Measurements from ENCODE around the gene CEBPB.
"Not testable (repeated sequence)": the region's sequence is repeated elsewhere in the genome, so short reads cannot be mapped to it uniquely, and the experiment has no call there.

CEBPB gene

DNA sequence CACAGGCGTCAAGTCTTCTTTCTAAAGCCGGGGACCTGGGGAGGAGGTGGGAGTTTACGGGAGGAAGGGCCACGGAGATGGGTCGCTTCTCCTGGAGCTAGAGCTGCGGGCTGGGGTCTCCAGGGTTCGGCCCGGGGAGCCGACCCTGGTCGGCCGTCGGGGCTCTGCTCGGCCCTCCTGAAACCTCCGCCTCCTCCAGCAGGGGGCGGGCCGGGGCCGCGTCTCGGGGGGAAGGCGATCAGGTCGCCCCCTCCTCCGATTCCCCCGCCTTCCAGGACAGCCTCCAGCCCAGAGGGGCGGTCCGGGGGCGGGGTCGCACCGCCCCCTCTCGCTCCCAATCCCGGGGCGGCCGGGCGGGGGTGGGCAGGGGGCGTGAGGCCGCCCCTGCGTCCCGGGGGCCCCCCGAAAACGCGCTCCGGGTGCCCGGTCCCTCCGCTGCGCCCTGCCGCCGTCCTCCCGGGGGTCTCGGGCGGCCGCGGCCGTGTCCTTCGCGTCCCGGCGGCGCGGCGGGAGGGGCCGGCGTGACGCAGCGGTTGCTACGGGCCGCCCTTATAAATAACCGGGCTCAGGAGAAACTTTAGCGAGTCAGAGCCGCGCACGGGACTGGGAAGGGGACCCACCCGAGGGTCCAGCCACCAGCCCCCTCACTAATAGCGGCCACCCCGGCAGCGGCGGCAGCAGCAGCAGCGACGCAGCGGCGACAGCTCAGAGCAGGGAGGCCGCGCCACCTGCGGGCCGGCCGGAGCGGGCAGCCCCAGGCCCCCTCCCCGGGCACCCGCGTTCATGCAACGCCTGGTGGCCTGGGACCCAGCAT lies at the start of gene CEBPB:
CEBPB (plus strand) TSS at position 580 of the 814 bp plus-strand sequence; CDS start at position 784, 204 bp downstream.
- DNase-seq: peak; percentile 82

DNA sequence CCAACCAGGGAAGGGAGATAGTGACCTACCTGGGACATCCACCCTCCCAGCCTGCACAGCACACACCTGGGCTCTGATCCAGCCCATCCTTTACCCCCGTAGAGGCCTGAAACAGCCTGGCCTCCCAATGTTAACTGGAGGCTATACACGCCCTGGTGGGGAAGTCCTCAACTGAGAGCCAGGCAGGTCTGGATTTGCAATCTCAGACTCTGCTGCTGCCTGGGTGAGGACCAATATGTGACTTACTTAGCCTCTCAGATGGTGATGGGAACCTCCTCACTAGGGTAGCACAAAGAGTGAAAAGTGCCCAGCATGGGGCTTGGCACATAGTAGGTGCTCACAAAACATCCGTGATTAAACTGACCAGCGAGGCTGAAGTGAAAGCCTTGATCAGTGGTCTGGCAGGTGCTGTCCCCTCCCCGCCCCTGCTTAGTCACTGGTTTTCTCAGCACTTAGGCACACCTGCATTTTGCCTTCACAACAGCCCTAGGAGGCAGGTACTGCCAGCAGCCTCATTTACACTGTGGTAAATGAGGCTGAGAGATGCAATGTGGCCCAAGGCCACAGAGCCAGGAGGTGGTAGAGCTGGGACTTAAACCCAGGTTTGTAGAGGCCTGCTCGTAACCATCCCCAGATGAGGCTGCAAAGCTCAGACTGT lies 49.5 kb upstream of the CEBPB start:
- no peak for DNase-seq

DNA sequence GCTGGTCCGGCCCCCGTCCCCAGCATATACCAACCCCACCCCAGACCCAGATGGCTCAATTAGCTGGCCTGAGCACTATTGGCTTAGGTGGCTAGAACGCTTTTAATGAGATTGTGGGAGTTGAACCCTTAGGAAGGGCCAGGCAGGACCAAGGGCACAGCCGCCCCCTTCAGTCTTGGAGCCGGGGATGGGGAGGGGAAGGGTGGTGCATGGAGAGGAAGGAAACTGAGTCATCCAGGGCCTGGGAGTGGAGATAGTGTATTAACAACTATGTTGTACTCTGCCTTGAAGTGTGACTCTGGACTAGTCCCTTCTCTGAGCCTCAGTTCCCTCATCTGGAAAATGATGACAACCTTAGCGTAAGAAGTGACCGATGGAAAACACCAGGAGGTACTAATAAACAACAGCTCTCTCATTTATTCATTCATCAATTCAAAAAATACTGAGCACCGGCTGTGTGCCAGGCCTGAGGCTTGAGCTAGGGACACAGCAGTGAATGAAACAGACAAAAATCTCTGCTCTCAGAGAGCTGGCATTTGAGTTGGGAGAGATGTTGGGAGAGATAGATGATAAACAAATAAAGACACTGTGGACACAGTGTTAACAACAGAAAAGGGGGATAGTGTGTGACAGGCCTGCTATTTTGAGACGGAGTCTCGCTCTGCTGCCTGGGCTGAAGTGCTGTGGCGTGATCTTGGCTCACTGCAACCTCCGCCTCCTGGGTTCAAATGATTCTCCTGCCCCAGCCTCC lies 48.6 kb upstream of the CEBPB start:
- no peak for DNase-seq

DNA sequence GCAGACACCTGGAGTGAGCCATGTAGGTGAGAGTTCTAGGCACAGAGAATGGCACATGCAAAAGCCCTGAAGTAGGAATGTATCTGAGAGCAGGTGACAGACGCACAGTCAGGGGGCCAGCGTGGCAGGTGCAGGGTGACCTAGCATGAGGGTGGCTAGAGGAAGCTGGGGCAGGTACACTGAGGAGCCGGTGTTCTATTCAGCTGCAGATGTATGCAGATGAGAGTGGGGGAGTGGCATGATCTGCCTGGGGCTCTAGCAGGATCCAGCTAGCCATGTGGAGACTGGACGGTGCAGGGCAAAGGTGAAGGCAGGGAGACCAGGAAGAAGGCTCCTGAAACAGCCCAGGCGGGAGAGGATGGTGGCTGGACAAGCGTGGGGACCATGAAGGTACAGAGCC lies 47.8 kb upstream of the CEBPB start:
- peak; percentile 14 for DNase-seq

DNA sequence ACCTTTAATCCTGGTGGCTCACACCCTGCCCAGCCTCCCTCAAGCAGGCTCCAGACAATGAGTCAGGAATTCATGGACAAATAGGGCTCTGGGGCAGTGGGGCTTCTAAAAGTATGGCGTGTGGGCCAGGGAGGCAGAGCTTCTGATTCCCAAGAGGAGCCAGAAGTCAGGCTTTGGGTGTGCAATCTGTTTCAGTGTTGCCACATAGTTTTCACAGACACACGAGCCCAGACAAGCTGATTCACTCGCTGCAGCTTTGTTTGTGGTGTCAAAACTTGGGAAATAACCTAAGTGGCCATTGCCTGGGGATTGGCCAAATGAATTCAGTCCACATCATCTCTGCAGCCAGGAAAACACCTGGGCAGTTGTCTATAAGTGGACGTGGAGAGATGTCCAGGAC lies 46.3 kb upstream of the CEBPB start:
- no peak for DNase-seq

DNA sequence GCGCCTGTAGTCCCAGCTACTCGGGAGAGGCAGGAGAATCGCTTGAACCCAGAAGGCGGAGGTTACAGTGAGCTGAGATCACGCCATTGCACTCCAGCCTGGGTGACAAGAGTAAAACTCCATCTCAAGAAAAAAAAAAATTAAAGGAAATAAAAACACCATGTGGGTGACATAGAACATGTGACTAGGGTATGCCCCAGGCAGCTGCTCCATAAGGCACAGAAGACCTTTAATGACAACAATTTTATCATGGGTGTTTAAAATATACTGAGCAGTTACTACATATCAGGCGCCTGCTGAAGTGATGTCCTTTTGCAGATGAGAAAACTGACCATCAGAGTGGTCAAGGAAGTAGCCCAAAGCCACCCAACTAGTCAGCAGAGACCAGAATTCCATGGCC lies 45.1 kb upstream of the CEBPB start:
- no peak for DNase-seq

DNA sequence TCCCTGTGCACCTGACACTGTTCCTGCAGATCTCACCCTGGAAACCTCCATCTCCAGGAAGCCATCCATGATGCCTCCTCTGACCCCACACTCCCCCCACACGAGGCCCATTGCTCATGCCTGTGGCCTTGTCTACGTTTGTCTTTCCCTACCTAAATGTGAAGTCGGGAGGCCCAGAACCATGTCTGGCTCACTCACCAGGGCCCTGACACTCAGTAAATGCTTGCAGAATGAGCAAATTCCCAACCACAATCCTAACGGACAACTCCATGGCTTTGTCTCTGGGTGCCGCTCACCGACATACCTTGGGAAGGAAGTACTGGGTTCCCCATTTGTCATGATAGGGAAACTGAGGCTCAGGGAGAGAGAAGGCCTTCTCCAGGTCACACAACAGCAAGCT lies 44.4 kb upstream of the CEBPB start:
- no peak for DNase-seq

DNA sequence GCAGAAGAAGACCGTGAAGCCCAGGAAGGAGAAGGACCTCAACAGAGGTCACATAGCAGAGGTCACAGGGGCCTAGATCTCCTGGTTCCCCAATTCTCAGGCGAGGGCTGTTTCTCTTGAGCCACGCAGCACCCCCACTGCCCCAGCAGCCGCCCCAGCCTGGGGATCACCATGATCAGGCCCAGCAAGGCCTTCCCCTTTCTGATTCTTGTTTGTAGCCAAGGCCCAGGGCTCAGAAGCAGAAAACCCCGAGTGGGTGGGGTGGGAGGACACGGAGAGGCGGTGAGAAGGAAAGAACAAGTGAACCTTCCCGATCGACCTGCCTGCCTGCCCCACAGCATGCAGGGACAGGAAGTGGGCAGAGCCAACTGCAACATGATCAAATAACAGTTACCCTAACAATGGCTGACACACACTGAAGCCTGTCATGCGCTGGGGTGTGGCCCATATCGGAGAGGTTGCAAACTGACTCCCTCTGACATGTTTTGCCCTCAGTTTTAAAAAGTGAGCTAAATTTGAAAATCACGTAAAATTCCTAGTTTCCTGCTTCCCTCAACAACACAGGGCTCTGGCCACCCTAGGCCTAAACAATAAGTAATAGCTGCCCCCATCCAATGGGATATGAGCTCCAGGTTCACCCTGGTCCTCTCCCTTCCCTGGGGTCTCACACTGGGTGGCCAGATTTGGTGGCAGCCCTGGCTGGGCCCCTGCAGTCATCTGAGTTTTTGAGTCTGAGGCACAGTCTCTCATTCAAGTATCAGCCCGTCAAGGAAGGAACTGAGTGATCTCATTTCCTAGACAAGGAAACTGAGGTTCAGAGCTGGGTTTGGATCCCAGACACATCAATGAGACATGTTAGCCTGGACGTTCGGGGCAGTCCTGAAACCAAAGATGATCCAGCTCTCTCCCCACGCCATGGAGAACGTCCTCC lies 43.6 kb upstream of the CEBPB start:
- DNase-seq: peak; percentile 31

DNA sequence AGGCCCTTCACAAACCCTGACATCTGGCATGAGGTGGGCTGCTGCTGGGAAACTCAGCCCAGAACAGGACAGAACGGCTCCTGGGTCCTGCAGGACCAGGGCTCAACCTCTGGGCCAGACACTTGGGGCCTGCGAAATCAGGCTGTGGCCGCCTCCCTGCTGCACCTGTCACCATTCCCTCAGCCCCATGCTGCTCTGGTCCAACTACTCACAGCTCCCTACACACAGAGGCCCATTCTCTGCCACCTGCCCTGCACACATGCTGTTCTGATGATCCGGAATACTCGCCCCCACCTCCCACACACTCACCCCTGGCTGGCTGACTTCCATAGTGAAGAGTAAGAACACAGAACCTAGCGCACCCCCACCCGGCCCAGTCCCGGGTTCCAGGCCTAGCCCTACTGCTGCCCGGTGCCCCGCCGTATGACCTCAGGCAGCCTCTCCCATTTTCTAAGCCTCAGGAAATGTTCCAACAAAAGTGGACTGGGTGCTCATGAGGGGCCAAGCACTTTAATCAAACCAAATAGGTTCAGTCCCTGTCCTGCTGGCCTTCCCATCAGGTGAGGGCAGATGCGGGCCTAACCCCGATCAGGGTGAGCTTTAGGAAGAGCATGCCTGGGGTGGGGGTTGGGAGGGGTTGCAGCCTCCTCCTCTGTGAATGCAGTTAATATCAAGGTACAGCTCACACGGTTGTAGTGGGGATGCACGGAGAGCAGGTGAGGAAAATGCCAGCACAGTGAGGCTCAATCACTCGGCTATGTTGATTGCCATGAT lies 41.0 kb upstream of the CEBPB start:
- DNase-seq: no peak

DNA sequence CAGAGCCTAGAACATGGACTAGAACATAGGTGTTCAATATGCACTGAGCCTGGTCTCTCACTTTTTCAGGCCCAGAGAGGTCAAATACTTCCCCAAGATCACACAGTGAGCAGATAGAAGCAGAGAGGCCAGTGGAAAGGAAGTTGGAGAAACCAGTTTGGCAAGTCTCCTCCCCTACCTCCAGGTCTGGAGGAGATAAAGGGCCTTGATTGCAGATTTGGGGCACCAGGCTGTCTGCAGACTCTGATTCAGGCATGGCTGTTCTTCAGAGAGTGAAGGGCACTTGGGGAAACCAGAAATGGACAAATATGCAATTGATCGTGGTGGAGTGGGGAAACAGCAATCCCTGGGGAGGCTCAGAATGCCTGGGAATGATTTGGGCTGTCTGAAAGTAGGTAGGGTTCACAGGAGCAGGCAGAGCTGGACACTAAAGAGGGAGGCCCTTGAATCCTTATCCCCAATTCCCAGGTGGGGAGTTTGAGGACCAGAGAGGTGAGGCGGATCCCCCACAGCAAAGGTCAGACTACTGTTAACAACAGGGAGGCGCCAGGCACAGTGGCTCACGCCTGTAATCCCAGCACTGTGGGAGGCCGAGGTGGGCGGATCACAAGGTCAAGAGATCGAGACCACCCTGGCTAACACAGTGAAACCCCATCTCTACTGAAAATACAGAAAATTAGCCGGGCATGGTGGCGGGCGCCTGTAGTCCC lies 39.4 kb upstream of the CEBPB start:
- no peak for DNase-seq

DNA sequence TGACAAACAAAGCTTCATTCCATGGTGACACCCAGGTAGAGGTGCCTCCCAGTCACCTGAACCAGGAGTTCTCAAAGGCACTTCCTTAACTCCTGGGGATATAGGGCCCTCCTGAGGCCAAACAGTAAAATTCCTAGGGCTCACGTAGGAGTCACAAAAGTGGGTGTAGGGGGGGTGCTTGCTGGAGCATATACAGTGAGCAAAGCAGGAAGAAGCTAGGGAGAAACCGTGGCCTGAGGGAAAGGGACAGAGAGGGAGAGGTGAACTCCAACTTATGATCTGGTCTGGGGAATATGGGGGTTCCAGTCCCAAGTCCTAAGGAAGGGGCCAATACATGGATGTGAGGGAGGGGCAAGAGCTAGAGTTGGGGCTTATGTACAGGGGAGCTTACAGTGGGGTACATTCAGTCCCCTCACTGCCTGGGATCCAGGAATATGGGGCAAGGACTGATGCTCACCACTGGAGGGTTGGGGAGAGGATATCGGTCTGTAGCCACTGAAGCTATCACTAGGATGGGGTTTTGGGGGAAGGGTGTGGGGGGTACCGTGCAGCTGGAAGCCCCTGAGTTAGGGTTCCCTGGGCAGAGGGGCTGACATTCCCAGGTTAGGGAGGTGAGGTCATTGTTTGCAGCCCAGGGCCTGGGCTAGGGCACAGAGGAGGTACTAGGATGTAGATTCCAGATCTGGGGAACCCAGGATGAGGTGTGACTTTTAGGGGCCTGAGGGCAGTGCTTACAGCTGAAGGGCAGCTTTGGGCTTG lies 38.1 kb upstream of the CEBPB start:
- DNase-seq: peak; percentile 6

DNA sequence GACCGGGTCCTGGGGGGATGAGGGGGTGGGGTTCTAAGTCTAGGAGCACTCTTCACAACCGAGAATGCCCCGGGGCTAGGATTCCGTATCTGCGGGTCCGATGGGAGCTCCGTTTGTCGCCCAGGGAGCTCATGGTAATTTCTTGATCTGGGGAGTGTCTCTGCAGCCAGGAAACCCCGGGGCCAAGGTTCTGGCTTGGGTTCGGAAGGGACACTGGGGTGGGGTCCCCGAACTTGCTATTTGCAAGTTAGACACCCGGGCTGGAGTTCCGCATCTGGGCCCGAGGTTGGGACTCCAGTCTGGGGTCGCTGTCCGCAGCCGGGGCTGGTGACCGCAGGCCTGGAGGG lies 37.5 kb upstream of the CEBPB start:
- peak; percentile 31 for DNase-seq

DNA sequence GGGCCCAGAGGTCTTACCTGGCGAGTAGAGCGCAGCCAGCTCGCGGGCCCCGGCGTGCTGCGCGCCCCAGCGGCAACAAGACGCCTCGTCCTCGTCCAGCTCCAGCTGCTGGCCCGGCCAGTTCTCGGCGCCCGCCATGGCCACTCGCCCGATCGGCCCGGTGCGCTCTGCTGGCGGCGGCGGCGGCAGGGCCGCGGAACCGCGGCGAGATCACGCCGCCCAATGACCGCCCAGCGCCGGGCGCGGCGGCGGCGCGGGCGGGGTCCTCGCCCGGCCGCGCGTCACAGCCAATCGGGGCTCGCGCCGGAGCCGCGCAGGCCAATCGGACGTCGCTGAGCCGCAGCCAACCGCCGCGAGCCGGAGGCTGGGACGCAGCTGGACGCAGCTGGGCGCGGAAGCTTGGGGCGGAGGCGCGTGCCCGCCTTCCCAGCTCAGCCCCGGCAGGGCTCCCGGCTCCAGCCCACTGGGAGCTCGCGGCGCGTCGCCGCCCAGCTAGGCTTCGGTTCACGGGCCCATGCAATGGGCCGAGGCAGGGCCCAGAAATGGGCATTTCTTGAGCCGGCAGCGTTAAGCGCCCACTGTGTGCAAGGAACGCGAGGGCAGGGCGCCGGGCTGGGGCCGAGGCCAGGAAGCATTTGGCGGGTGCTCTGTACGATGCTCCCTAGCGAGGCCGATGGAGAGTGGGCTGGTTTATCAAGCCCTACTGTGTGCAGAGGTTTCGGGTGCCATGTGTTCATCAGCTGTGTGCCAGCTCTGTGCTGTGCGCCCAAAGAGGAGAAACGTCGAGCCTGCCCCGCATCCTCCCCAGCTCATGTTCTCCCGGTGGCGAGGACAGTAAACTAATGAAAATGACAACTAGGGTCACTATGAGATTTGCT lies 36.9 kb upstream of the CEBPB start, which contains the start of gene PEDS1:
PEDS1 (minus strand) TSS at position 224 of the 878 bp plus-strand sequence; CDS start at position 138, 86 bp downstream.
- DNase-seq: peak; percentile 93

DNA sequence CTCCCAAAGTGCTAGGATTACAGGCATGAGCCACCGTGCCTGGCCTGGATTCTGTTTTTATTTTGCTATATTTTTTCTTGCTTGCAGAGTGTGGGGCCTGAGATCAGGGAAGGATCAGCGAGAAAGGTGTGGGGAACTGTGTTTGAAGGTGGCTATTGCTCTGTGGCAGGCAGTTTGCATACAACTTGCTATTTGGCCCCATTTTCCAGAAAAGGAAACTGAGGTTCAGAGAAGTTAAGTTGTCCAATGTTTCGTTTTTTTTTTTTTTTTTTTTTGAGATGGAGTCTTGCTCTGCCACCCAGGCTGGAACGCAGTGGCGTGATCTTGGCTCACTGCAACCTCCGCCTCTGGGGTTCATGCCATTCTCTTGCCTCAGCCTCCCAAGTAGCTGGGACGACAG lies 29.1 kb upstream of the CEBPB start:
- DNase-seq: not testable (repeated sequence)

DNA sequence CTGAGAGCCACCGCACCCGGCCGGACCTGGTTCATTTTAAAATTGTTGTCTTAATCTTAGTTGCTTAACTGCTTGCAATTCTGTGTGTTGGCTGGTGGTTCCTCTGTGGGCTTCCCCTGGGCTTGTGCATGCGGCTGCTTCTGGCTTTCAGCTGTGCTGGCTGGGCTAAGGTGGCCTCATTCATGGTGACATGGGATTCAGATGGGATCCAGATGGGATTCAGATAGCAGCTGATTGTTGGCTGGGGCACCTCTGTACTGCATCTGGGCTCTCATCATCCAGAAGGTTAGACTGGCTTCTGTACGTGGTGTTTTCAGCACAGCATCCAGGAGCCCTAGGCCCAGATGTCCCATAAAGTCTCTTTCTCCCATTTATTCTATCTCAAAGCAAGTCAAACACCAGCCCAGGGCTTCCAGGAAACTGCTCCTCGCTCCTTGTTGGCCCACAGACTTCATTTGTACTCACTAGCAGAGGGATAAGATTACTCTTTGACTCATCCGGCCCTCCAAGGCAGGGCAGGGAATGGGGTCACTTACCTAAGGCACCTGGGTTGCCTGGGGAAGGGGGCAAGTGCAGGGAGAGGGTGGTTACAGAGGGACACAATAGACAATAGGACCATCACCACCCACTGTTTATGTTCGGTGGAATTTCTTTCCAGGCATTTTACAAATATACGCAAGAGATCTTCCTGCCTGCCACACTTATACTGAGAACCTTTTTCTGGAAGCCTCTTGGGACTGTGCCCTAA lies 26.9 kb upstream of the CEBPB start:
- peak; percentile 42 for DNase-seq

DNA sequence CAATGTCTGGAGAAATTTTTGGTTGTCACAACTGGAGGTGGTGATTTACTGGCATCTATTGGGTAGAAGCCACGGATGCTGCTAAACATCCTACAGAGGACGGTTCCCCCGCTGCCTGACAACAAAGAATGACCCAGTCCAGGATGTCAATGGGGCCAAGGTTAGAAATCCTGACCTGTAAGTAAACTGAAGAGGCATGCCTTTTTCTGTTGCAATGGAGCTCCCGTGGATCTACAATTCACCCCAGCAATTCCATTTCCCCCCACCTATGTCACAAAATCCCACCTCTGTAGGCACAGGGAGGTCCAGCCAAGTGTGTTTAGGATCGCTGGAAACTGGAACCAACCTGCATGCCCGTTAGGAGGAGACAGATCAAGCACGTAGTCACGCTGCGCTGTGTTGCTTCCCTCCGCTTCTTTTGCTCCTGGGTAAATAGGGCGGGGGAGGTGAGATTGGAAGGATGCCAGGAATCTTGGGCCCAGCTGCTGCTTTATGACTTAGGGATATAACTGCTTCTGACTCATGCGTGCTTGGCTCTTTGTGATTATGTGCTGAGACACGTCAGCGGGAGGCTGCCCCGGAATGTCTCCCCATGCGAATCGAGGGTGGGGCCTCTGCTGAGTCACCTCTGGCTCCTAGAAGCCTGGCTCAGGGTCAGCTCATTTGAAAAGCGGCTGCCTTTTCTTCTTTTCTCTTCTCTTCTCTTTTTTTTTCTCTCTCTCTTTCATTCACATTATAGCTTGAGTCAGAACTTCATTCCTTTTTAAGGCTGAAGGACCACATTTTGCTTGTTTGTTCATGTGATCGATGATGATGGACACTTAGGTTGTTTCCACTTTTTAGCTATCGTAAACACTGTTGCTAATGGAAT lies 24.7 kb upstream of the CEBPB start:
- DNase-seq: peak; percentile 96

DNA sequence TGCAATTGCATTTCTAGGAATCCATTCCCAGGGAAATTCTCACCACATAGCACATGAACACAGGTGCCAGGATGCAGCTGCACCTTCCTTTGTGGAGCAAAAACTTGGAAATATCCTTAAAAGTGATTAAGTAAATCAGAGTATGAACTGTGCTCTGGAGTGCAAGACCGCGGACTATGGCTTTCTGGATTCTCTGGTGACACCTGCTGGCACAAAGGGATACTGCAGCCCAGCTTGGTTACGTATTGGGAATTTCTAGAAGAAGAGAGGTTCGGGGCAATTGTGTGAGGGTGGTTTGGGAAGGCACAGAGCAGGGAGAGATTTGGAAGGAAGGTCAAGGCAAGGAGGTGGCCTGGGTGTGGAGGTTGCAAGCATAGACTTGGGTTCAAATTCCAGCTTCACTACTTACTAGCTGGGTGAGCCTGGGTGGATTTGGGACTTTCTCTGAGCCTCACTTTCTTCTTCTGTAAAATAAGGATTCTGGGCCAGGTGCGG lies 21.3 kb upstream of the CEBPB start:
- peak; percentile 46 for DNase-seq
